ENCODE data around the gene RIPK1.

DNA sequence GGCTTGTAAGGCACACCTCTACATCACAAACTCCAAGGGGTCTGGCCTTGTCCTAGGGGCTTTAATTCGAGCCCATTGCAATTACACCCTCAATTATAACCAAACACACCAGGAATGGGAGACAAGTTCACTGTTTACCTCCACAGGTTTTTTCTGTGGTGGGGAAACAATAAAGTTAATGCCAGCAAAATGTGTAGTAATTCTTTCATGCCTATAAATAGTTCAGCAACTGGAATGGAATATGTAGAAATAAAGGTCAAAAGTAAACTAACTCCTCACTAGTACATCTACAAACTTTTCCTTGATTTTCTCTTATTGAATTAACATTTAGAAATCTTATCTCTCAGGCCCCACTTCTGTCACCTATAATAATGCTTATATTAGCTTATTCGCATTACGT, 27.1 kb upstream of the RIPK1 start:
- TF ChIP-seq, protein P1, sequence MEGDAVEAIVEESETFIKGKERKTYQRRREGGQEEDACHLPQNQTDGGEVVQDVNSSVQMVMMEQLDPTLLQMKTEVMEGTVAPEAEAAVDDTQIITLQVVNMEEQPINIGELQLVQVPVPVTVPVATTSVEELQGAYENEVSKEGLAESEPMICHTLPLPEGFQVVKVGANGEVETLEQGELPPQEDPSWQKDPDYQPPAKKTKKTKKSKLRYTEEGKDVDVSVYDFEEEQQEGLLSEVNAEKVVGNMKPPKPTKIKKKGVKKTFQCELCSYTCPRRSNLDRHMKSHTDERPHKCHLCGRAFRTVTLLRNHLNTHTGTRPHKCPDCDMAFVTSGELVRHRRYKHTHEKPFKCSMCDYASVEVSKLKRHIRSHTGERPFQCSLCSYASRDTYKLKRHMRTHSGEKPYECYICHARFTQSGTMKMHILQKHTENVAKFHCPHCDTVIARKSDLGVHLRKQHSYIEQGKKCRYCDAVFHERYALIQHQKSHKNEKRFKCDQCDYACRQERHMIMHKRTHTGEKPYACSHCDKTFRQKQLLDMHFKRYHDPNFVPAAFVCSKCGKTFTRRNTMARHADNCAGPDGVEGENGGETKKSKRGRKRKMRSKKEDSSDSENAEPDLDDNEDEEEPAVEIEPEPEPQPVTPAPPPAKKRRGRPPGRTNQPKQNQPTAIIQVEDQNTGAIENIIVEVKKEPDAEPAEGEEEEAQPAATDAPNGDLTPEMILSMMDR (IDR thresholded peaks at IDR 0.05), result no peak
- no peak for TF ChIP-seq POLR2A (IDR thresholded peaks at IDR 0.05)

Measured in thyroid gland (tissue), 4 donors.